ENCODE results near the gene HYAL1.

- TF ChIP-seq CTCF (IDR thresholded peaks at IDR 0.05) (peak in 2 of 5 experiments; percentile 13 to 17), POLR2A (IDR thresholded peaks at IDR 0.05) (no peak)
Measured at GRCh38 chr3:50297896-50298725, 5.3 kb downstream of the HYAL1 start.

Data from tibial nerve (tissue), 3 donors.